Nephron progenitor cell (in vitro differentiated cells): ENCODE results near the gene OXER1.

ENCODE experiments used
- DNase-seq: peaks from one replicate; pipeline ENCODE4 v3.0.0; 2021
- H3K27ac Mint-ChIP-seq: 2 replicates; pipeline ENCODE4 v1.8.0; 2021; ENCODE audit warnings: mild to moderate bottlenecking, moderate library complexity, mixed read lengths
- H3K27me3 Mint-ChIP-seq: 2 replicates; pipeline ENCODE4 v1.8.0; 2021; ENCODE audit warnings: mild to moderate bottlenecking, low read depth, mixed read lengths; ENCODE audit not compliant: poor library complexity
- H3K36me3 Mint-ChIP-seq: 2 replicates; pipeline ENCODE4 v1.8.0; 2021; ENCODE audit warnings: low read depth, mixed read lengths
- H3K4me1 Mint-ChIP-seq: 2 replicates; pipeline ENCODE4 v1.8.0; 2021; ENCODE audit warnings: mixed read lengths
- H3K4me3 Mint-ChIP-seq: 2 replicates; pipeline ENCODE4 v1.8.0; 2021; ENCODE audit warnings: mild to moderate bottlenecking, moderate library complexity, mixed read lengths
- H3K9me3 Mint-ChIP-seq: 2 replicates; pipeline ENCODE4 v1.8.0; 2021; ENCODE audit warnings: mild to moderate bottlenecking, moderate library complexity, mixed read lengths
- TF ChIP-seq, protein P1 (sequence below): fragments of 200-600 bp; sonication (generic); IDR thresholded peaks from 2 replicates; pipeline ENCODE4 v1.5.0; 2021; ENCODE audit warnings: antibody characterized with exemption

The OXER1 gene

DNA sequence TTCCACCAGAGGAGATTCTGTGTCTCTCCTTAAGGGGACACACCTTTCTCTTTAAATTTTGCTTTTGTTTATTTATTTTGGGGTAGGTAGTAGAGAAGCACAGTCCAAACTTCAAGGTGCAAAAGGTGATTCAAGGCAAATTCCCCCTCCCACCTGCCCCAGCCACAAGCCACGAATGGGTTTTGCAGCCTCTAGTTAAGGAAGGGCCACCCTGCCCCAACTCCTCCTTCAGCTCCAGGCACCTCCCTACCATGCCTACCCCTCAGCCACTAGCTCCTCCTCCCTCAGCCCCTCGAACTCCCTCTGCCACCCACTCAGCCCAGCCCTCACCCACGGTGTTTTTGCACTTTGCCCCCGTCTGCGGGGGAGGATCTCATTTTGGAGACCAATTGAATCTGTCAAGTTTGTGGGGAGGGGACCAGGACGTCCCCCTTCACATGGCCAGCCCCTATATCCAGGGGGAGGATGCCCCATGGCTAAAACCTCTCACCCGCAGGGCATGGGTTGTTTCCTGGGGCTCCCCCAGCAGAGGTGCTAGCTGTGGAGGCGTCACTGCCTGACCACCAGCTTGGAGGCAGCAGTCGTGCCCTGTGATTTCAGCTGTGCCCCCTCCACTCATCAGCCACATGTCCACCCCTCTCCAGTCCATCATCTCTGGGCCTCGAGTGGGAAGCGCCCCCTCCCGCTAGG is 24.0 kb upstream of the OXER1 start:
- Mint-ChIP-seq H3K9me3 (peaks cover under 1% of the 10 kb centered on the region), H3K27ac (no peak overlapping the region), H3K4me3 (no peak overlapping the region), H3K4me1 (peaks cover 54% of the 10 kb centered on the region), H3K27me3 (peaks cover 29% of the 10 kb centered on the region), H3K36me3 (peaks cover 9% of the 10 kb centered on the region)
- no peak for DNase-seq
- TF ChIP-seq, protein P1, sequence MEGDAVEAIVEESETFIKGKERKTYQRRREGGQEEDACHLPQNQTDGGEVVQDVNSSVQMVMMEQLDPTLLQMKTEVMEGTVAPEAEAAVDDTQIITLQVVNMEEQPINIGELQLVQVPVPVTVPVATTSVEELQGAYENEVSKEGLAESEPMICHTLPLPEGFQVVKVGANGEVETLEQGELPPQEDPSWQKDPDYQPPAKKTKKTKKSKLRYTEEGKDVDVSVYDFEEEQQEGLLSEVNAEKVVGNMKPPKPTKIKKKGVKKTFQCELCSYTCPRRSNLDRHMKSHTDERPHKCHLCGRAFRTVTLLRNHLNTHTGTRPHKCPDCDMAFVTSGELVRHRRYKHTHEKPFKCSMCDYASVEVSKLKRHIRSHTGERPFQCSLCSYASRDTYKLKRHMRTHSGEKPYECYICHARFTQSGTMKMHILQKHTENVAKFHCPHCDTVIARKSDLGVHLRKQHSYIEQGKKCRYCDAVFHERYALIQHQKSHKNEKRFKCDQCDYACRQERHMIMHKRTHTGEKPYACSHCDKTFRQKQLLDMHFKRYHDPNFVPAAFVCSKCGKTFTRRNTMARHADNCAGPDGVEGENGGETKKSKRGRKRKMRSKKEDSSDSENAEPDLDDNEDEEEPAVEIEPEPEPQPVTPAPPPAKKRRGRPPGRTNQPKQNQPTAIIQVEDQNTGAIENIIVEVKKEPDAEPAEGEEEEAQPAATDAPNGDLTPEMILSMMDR, result no peak

DNA sequence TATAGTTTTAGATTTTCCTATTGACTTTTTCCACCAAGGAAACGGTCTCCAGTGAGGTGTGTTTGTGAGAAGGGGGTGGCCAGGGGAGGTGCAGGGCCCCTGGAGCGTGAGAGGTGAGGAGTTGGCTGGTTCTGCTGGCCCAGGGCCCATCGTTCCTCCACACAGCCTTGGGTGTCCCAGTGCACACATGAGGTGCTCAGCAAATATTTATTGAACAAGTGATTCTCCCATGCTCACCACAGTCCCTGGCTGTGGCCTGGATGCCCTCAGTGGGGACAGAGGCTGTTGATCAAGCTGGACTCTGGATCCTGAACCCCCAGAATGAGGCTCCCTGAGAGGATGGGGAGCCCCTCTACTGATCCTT is 23.5 kb upstream of the OXER1 start:
- Mint-ChIP-seq H3K4me1 (peaks cover 59% of the 10 kb centered on the region), H3K9me3 (peaks cover 6% of the 10 kb centered on the region), H3K4me3 (no peak overlapping the region), H3K27ac (no peak overlapping the region), H3K27me3 (peaks cover 29% of the 10 kb centered on the region), H3K36me3 (peaks cover 14% of the 10 kb centered on the region)
- TF ChIP-seq, protein P1, result no peak
- DNase-seq, result no peak

DNA sequence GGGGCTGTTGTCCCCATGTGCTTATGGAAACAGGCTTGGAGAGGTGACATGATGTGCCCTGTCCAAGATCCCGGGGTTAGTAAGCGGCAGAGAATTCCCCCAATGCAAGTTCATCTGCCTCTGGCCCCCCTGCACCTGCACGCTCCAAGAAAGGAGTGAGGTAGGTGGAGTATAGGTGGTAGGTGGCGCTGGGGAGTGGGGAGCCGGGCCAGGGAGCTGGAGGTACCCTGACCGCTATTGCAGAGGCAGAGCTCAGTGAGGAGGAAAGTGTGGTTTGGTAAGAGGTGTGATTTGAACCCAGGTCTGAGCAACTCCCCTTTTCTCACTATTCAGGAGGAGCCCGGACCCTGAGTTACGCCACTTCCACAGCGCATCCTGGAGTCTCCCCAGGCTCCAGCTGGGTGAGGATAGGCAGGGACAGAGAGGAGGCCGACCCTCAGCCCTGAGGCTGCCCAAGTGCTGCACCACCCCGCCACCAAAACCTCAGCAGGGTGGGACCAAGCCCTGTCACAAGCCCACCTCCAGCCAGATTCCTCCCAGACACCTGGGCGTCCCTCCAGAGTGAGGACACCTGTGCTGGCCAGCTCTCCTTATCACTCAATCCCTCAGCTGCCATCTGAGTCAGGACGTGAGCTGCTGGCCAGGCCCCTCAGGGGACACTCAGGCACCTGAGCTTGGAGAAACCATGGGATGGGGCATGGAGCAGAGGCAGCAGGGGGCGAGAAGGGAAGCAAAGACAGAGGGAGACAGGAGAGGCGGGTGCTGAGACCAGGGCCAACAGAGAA is 22.8 kb upstream of the OXER1 start:
- DNase-seq, result no peak
- Mint-ChIP-seq H3K4me1 (peaks cover 58% of the 10 kb centered on the region), H3K4me3 (no peak overlapping the region), H3K9me3 (peaks cover 13% of the 10 kb centered on the region), H3K27ac (no peak overlapping the region), H3K36me3 (peaks cover 21% of the 10 kb centered on the region), H3K27me3 (peaks cover 23% of the 10 kb centered on the region)
- TF ChIP-seq, protein P1, result no peak

DNA sequence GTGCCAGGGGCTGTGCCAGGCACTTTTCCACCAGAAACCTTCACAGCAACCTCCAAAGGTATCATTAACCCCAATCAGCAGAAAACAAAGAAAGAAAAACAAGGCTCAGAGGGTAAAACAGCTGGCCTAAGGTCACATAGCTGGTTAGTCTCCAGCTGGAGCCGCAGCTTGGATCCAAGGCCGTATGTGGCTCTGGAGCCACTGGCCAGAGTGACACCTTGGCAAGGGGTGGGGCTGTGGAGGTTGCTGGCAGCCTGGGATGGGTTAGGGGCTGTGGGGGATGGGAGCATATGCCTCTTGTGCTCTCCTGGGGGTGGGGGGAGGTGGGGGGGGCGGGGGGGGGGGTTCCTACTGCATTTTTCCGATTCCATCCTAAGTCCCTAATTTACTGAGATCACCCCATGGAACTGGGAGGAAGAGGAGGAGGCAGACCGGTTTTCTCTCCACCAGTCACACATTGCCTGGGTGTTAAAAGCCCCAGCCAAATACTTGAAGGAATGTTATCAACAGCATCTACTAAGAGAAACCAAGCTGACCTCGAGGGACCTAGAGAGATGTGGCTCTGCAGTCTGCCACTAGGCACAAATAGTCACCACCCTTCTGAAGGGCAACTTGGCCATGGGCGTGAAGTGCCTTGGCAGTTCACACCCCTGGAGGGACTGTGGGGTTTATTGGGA is 20.4 kb upstream of the OXER1 start:
- TF ChIP-seq, protein P1, result no peak
- Mint-ChIP-seq H3K27ac (no peak overlapping the region), H3K9me3 (peaks cover 33% of the 10 kb centered on the region), H3K4me3 (no peak overlapping the region), H3K27me3 (peaks cover 5% of the 10 kb centered on the region), H3K4me1 (peaks cover 37% of the 10 kb centered on the region), H3K36me3 (peaks cover 27% of the 10 kb centered on the region)
- DNase-seq, result no peak

DNA sequence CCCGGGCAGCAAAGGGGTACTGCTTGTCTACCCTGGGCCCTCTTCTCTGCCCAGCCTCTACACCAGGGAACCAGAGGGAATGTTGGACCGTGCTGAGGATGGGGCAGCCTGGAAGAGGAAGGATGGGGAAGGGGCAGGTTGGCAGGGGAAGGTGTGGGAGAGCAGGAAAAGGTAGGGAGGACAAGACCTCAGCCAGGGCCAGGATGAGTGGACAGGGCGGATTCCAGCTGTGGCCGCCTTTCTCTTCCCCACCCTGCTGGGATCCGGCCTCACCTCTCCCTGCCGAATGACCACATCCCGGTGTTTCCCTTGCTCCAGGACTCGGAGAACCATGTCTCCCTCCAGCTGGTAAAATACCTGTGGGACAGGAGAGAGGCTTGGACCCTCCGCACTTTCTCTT is 19.6 kb upstream of the OXER1 start:
- peaks cover 27% of the 10 kb centered on the region for H3K36me3 Mint-ChIP-seq
- no peak overlapping the region for H3K4me3 Mint-ChIP-seq
- no peak overlapping the region for H3K27ac Mint-ChIP-seq
- TF ChIP-seq, protein P1, result no peak
- H3K27me3 Mint-ChIP-seq, result peaks cover 2% of the 10 kb centered on the region
- DNase-seq, result no peak
- H3K4me1 Mint-ChIP-seq, result peaks cover 31% of the 10 kb centered on the region
- H3K9me3 Mint-ChIP-seq, result peaks cover 41% of the 10 kb centered on the region
